ENCODE data around the gene CLIP3. TPM values are rescaled to one million over a fixed set of nuclear protein-coding genes. Genes with fewer than 3 reads are reported as not detected.
A peak's percentile ranks its signal among the peaks of the same experiment; 100 is the strongest.

CLIP3 gene
- total and polyA plus RNA-seq, 11 donors = 1.3 to 8.0 (median 2.8) TPM

DNA sequence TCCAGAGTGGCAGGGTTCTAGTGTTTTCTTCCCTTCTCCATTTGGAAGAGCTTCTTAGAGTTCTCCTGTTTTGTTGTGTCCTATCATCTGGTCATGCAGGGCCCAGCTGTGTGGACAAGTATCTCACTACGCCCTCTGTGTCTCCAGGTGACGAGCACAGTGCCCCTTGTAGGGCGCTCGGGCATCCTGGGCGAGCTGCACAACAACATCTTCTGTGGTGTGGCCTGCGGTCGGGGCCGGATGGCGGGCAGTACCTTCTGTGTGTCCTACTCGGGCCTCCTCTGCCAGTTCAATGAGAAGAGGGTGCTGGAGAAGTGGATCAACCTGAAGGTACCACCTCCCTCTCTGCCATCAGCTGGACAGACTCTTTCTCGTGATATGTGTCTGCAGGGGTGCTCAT, 35.0 kb upstream of the CLIP3 start:
- ATAC-seq (no peak), DNase-seq (no peak)
- no peak for TF ChIP-seq POLR2A (IDR thresholded peaks at IDR 0.05)
- TF ChIP-seq, protein P1, sequence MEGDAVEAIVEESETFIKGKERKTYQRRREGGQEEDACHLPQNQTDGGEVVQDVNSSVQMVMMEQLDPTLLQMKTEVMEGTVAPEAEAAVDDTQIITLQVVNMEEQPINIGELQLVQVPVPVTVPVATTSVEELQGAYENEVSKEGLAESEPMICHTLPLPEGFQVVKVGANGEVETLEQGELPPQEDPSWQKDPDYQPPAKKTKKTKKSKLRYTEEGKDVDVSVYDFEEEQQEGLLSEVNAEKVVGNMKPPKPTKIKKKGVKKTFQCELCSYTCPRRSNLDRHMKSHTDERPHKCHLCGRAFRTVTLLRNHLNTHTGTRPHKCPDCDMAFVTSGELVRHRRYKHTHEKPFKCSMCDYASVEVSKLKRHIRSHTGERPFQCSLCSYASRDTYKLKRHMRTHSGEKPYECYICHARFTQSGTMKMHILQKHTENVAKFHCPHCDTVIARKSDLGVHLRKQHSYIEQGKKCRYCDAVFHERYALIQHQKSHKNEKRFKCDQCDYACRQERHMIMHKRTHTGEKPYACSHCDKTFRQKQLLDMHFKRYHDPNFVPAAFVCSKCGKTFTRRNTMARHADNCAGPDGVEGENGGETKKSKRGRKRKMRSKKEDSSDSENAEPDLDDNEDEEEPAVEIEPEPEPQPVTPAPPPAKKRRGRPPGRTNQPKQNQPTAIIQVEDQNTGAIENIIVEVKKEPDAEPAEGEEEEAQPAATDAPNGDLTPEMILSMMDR (IDR thresholded peaks at IDR 0.05) = no peak
- H3K36me3 ChIP-seq = no peaks in the 10 kb centered on the region
- H3K27ac ChIP-seq = no peak overlapping the region
- 93 to 98% (median 95%) methylated on average over 11 of the region's 11 CpGs for WGBS, 4 donors
- intact Hi-C loops (cut with DNase I) = loop anchor here in 1 of 10 donors (5.0 kb wide), 1 partner anchor 35 kb away; no protein-coding TSS in a partner anchor
- H3K4me3 ChIP-seq = no peak overlapping the region
- H3K9me3 ChIP-seq = no peaks in the 10 kb centered on the region
- H3K27me3 ChIP-seq = no peaks in the 10 kb centered on the region
- H3K4me1 ChIP-seq = no peaks in the 10 kb centered on the region

DNA sequence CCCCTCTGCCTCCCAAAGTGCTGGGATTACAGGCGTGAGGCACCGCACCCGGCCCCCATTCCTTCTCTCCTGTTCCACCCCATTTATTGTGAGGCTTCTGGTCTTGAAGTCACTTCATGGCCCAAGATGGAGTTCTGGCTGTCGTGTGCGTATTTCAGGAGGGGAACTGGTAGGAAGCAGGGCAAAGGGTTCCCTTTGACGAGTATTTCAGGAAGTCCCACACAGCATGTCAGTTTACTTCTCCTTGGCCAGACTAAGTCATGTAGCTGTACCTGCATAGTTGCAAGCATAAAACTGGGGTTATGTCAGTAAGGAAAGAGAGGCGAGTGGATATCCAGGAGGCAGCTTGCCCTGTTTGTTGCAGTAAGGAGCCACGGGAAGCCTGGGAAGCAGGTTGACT, 32.2 kb upstream of the CLIP3 start:
- no peaks in the 10 kb centered on the region for H3K9me3 ChIP-seq
- peaks cover 0 to 3% (median 0%) of the 10 kb centered on the region in 9 donors for H3K36me3 ChIP-seq
- ATAC-seq (no peak), DNase-seq (no peak)
- no peak overlapping the region for H3K4me3 ChIP-seq
- H3K4me1 ChIP-seq = no peaks in the 10 kb centered on the region
- H3K27ac ChIP-seq = no peak overlapping the region
- 87 to 99% (median 95%) methylated on average over 8 of the region's 8 CpGs for WGBS, 4 donors
- TF ChIP-seq, protein P1 (IDR thresholded peaks at IDR 0.05) = no peak
- TF ChIP-seq POLR2A (IDR thresholded peaks at IDR 0.05) = no peak
- H3K27me3 ChIP-seq = no peaks in the 10 kb centered on the region
- intact Hi-C loops (cut with DNase I) = loop anchor here in 4 of 10 donors (5.0 kb wide), 3 partner anchors 32 to 107 kb away; no protein-coding TSS in a partner anchor

DNA sequence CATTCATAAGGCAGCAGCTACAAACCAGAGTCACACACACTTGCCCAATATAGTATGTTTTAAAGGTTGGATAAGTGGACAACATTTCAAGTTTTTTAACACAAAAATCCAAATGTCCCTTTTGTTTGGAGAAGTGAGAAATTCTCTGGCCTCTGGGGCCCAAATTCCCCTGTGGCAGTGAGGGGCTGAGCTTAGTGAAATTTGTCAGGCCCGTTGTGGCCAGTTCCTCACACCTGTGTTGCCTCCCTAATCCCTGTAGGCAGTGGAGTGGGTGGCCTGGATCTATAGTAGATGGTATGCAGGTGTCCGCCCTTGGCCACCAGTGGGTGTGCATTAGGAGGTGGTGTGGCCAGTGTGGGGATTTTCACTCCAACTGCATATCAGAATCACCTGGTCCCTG, 28.7 kb upstream of the CLIP3 start:
- ATAC-seq = no peak
- WGBS, 4 donors = 88 to 100% (median 95%) methylated on average over 2 of the region's 2 CpGs
- intact Hi-C loops (cut with DNase I) = loop anchor here in 6 of 10 donors (2.0 to 5.0 kb wide), 4 partner anchors 36 to 111 kb away; no protein-coding TSS in a partner anchor

DNA sequence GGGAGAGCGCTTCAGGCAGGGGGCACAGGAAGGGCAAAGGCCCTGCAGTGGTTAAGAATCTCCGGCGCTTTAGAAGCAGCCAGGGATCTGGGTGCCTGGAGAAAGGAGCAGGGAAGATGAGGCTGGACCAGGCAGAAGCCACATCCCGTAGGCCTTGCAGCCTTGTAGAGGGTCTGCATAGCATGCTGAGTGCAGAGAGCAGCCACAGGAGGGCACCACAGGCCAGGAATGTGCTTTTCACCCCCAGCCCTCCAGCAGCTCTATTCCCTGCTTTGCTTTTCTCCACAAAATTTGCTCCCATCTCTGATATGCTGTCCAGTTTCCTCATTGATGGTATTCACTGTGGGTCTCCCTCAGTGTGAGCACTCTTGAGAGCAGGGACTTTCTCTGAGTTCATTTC, 27.8 kb upstream of the CLIP3 start:
- WGBS, 4 donors = 76 to 82% (median 77%) methylated on average over 4 of the region's 4 CpGs
- Histone ChIP-seq H3K27me3 (no peaks in the 10 kb centered on the region), H3K4me3 (no peak overlapping the region), H3K4me1 (peaks cover 0 to 6% (median 2%) of the 10 kb centered on the region in 12 donors), H3K27ac (no peak overlapping the region), H3K36me3 (peaks cover 0 to 7% (median 0%) of the 10 kb centered on the region in 9 donors), H3K9me3 (no peaks in the 10 kb centered on the region)
- intact Hi-C loops (cut with DNase I) = loop anchor here in 6 of 10 donors (1.0 to 5.0 kb wide), 5 partner anchors 37 to 112 kb away; partner anchors contain the start of gene TBCB (in 1 of the 6)
- TF ChIP-seq, protein P1 (IDR thresholded peaks at IDR 0.05) = peak; percentile 33 to 66 (median 54)
- TF ChIP-seq POLR2A (IDR thresholded peaks at IDR 0.05) = no peak
- ATAC-seq = peak; percentile 70 to 88 (median 86)
- DNase-seq = peak; percentile 24 to 70 (median 54)

More for the DNA sequence above, 28.7 kb upstream of the CLIP3 start:
- no peaks in the 10 kb centered on the region for H3K27me3 ChIP-seq
- no peak overlapping the region for H3K27ac ChIP-seq
- no peaks in the 10 kb centered on the region for H3K9me3 ChIP-seq
- no peaks in the 10 kb centered on the region for H3K4me1 ChIP-seq
- DNase-seq = no peak
- peaks cover 0 to 7% (median 0%) of the 10 kb centered on the region in 9 donors for H3K36me3 ChIP-seq
- H3K4me3 ChIP-seq = no peak overlapping the region
- TF ChIP-seq, protein P1 (IDR thresholded peaks at IDR 0.05) = no peak
- TF ChIP-seq POLR2A (IDR thresholded peaks at IDR 0.05) = no peak

Measured in heart left ventricle (tissue), 16 donors.